T1000 (cell line): ENCODE data around the gene PCDH1.
"Not testable (repeated sequence)": the region's sequence is repeated elsewhere in the genome, so short reads cannot be mapped to it uniquely, and the experiment has no call there.

ENCODE experiments used
- DNase-seq: peaks from one replicate; lab custom pipeline; 2025; ENCODE audit warnings: mixed read lengths; lab: John Stamatoyannopoulos, UW

PCDH1 gene

DNA sequence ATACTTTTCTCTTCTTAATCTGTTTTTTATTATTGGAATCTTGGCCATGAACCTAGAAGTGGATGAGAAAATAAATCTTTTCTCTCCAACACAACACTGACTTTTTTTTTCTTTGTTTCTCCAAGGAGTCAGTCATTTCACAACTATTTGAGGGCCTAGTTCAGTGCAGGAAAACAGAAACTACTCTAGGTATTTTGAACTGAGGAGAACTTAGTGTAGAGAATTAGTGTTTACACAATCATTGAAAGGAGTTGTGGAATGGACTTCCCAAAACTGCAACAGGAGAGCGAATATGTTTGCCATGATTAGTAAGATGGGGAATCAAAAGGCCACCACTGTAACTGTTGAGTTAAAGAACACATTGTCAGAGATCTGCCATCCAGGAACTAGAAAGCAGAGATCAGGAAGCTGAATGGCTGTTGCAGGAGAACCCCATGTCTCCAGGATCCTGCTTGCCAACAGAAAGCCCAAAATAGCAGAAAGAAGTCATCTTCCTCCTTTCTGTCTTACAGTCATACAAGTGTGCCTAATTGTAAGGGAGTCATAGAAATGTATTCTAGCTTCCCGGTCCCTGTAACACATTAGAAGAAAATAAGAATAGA is 20.3 kb upstream of the PCDH1 start:
- DNase-seq, result no peak

DNA sequence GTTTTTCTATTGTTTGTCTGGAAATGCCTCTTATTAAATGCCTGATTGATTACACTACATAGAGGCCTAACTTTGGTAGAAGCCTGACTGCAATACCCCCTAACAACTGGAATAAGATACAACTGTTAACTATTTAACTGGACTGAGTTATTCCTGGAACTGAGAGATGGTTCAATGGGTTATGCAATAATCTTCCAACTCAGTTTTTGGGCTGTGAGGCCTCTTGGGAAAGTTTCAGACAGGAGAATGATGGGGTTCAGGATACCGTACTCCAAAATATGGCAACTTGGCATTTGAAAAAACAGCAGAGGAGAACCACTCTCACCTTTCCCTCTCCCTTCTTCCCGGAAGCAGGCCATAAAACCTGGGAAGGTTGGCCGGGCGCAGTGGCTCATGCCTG is 19.2 kb upstream of the PCDH1 start:
- no peak for DNase-seq

DNA sequence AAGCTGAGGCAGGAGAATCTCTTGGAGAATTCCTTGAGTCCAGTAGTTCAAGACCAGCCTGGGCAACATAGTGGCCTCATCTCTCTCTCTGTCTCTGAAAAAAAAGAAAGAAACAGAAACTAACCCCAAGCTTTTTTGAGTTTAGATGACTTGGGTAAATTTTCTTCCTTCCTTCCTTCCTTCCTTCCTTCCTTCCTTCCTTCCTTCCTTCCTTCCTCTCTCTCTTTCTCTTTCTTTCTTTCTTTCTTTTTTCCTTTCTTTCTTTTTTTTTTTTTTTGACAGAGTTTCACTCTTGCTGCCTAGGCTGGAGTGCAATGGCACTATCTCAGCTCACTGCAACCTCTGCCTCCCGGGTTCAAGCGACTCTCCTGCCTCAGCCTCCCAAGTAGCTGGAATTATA is 12.2 kb upstream of the PCDH1 start:
- not testable (repeated sequence) for DNase-seq

GRCh38 chr5:141889282-141889871 is 11.2 kb upstream of the PCDH1 start:
- no peak for DNase-seq

- DNase-seq, result no peak
Observed at GRCh38 chr5:141883892-141884318, 5.7 kb upstream of the PCDH1 start.

DNA sequence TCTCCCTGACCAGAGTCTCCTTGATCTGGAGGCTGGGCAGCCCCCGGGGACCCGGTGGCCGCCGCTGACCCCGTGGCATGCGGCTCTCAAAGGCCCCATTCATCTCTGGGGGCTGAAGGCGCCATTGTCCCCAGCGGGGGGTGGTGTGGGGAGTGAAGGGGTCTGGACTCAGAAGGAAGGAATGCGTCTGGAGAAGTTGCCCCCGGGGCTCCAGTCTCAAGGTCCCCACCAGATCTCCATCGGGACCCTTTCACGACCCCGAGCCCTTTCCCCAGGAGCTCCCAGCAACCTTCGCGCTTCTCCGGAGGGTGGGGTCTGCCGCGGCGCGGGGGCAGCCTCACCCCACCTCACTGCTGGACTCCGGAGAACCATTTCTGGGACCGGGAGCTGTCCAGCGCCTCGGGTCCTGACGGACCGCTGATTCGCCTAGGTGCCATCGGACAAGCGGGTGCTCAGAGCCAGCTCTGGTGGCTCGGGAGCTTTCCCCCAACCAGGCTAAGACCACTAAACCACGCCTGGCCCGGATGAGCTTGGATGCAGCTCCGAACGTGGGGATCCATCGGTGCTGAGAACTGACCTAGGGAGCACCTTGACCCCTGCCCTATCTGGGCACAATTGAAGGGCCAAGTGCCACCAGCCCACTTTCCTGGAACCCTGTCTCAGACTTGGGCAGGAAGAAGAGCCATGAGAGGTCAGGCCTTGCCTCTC is 5.1 kb upstream of the PCDH1 start:
- no peak for DNase-seq

GRCh38 chr5:141882594-141883183 is 4.5 kb upstream of the PCDH1 start:
- no peak for DNase-seq

DNA sequence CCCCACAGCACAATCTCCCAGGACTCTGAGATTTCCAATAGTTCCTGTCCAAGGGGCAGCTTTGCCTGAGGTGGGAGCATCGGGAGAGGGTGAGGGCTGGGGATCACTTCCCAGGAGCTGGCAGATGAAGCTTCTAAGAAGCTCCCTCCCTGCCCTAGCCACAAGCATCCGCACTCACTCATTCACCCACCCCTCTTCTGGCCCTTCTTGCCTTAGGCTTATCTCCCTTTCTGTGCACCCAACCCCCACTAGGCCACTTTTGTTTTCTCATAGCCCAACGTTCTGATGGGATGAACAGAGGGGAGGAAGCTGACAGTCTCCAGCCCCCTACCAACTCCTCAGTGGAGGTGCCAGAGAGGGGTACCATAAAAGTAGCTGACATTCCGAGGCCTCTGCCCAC is 3.7 kb upstream of the PCDH1 start:
- no peak for DNase-seq

DNA sequence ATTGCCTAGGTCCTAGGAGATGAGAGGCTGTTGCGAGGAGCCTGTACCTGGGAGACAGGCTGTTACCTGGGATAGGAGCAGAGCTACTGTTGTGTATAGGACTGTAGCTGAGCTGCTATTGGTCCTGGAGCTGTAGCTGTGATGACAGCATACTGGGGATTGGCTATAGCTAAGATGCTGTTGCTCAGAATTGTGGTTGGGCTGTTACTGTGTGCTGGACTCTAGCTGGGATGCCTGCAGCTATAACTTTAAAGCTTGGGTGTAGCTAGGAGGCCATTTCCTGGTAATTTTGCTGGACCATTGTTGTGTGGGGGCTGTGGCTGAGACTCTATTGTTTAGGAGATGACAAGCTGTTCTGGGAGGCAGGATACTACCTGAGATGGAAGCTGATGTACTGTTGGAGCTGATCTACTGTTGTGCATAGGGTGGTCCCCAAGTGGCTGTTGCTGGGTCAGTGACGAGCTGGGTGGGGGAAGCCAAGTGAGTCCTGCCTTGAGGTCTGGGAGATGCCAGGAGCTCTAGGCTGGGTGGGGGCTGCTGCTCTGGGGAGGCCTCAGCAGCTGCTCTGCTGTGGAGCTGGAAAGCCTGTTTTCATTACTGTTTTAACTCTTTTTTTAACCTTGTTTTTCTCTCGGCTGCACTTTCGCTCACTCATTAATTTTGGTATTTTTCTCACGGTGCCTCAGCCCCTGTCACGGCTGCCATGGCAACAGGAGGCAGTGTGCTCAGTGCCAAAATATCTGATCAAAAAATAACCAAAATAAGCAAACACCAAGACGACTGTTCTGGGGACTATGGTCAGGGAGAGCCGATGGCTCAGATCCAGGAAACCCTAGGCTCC is 3.0 kb upstream of the PCDH1 start:
- no peak for DNase-seq

- DNase-seq, result no peak
Observed at GRCh38 chr5:141879941-141880738, 1.9 kb upstream of the PCDH1 start.

DNA sequence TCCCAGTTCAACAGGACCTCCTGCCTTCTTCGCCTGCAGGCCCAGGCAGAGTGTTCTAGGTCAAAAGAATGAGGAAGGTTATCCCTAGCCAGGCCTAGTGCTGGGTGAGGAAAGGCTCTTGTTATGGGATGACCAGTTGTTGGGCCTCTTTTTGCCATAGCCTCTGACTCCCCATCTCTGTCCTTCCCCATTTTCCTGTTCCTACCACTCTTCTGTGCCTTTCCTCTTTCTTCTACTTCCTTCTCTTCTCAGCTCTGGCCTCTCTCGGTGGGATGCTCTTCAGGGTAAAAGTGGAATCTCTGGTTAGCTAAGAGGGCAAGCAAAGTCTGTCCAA is 1.2 kb upstream of the PCDH1 start:
- no peak for DNase-seq

GRCh38 chr5:141878711-141879425 is 658 bp upstream of the PCDH1 start:
- peak; percentile 66 for DNase-seq

DNA sequence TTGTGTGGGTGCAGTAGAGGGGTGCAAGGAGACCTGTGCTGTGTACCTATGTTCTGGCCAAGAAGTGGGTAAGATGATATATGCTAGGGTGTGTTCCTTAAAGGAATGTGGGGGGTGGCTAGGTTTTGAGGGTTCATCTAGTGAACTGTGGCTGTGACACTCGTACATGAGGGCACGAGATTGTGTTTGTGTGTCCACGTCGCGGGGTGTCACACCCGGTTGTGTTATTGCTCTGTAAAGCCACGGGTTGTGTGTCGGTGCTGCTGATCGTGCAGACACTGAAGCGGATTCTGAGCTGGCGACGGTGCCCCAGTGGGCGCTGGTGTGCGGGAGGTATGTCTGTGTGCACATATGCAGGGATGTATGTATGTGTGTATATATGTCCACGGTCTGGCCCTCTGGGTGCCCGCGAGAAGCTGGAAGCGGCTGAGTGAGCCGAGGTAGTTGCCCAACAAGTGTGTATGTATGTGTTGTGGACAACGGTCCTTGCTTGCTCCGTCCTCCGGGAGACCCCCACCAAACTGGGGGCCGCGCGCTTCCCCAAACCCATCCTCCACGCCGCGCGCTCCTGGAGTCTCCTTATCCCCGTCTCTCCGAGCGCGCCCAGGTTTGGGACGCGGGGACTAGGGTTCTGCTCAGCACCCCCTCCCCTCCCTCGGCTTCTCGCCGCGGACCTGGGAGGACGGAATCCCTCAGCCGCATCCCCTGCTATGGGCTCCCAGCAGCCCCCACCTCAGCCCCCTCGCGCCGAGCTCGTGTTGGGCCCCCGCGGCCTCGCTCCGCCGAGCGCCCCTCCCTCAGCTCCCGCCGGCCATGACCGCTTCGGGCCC is 639 bp downstream of the PCDH1 start:
- no peak for DNase-seq

DNA sequence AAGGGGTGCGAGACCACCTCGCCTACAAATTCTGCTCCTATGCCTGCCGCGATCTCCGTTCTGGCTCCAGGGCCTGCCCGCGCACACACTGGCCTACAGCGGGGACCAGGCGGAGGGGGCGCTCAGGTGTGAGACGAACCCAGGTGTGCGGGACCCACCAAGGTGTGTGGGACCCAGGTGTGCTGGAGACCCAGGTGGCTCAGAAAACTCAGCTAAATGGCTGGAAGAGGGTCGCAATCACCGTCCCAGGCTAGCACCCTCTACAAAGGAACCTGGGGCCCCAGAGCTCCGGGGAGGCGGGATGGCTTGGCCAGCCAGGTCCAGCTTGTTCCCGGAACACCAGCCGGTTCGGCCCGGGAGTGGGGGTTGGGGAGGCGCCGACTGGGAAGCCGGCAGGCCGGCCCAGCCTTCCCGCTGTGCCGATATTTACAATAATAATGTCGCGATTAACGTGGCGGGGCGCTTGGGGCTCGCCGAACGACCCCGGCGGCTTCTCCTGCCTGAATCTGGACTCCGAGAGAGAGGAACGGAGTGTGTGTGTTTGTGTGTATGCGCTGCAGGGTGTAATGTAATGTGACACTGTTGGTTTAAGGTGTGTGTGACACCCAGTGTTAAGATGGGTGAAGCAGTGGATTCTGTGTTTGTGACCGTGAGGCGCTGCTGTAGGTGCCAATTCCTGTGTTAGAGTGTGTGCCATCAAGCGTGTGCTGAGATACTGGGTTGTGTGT is 1.4 kb downstream of the PCDH1 start:
- no peak for DNase-seq

- no peak for DNase-seq
Observed at GRCh38 chr5:141875795-141876627, 2.2 kb downstream of the PCDH1 start.

DNA sequence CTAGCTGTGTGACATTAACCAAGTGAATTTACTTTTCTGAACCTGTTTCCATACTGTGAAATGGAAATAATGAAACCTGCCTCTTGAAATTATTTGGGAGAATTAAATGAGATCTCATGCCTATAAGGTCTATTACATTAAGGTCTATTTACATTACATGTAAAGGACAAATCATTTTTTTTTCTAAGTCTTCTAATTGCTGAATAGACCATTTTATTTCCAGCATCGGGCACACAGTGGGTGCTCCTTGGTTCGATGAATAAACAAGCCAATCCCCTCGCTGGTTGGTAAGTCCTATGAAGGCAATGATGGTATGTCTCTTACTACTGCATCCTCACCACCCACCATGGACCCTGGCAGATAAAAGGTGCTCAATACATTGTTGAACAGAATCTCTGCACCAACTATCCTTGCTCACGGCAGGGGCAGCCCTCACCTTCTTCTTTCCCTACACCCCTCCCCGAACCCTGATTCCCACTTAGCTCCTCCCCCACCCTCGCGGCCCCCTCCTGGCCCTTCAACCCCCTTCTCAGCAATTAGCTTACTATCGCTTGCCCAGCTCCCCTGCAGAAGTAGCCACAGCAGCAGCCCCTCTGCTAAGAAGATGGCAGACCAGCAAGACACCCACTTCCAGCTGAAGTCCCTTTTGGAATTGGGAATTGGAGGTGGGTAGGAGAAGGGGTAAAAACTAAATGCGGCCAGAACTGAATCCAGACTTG is 3.0 kb downstream of the PCDH1 start:
- no peak for DNase-seq

- DNase-seq, result no peak
Observed at GRCh38 chr5:141874262-141874964, 3.8 kb downstream of the PCDH1 start.
